ENCODE measurements around the gene DGKH.

DNA sequence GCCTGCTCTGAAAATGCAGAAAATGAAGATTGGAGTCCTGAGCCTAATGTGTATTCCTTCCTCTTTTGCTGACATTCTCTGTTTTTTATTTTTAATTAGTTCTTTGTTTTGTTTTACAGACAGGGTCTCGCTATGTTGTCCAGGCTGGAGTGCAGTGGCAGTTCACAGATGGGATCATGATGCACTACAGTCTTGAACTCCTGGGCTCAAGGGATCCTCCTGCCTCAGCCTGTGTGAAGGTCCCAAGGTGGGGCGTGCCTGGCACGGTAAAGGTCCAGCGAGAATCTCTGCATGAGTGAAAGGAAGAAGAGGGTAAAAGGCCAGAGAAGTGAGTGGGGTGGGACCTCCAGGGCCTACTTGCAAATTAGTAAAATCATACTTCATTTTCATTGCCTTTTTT lies 34.3 kb upstream of the DGKH start:
- TF ChIP-seq ELF1 (CRISPR knock-in tag; IDR thresholded peaks at IDR 0.05), result no peak
- no peak for TF ChIP-seq MYC (CRISPR knock-in tag; IDR thresholded peaks at IDR 0.05; ENCODE audit: borderline replicate concordance)
- TF ChIP-seq POLR2A (IDR thresholded peaks at IDR 0.05; ENCODE audit: insufficient read depth in 1 of 2, low read depth in 2 of 2, low read length in 2 of 2), result no peak
- TF ChIP-seq, protein P1, sequence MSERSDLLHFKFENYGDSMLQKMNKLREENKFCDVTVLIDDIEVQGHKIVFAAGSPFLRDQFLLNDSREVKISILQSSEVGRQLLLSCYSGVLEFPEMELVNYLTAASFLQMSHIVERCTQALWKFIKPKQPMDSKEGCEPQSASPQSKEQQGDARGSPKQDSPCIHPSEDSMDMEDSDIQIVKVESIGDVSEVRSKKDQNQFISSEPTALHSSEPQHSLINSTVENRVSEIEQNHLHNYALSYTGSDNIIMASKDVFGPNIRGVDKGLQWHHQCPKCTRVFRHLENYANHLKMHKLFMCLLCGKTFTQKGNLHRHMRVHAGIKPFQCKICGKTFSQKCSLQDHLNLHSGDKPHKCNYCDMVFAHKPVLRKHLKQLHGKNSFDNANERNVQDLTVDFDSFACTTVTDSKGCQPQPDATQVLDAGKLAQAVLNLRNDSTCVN (CRISPR knock-in tag; IDR thresholded peaks at IDR 0.05; ENCODE audit: borderline replicate concordance), result no peak
- no peak for TF ChIP-seq SRF (IDR thresholded peaks at IDR 0.05; ENCODE audit: low read depth, low read length)
- TF ChIP-seq HNRNPK (IDR thresholded peaks at IDR 0.05; ENCODE audit: low read depth, low read length, poor library complexity, severe bottlenecking), result no peak
- TF ChIP-seq, protein P2, sequence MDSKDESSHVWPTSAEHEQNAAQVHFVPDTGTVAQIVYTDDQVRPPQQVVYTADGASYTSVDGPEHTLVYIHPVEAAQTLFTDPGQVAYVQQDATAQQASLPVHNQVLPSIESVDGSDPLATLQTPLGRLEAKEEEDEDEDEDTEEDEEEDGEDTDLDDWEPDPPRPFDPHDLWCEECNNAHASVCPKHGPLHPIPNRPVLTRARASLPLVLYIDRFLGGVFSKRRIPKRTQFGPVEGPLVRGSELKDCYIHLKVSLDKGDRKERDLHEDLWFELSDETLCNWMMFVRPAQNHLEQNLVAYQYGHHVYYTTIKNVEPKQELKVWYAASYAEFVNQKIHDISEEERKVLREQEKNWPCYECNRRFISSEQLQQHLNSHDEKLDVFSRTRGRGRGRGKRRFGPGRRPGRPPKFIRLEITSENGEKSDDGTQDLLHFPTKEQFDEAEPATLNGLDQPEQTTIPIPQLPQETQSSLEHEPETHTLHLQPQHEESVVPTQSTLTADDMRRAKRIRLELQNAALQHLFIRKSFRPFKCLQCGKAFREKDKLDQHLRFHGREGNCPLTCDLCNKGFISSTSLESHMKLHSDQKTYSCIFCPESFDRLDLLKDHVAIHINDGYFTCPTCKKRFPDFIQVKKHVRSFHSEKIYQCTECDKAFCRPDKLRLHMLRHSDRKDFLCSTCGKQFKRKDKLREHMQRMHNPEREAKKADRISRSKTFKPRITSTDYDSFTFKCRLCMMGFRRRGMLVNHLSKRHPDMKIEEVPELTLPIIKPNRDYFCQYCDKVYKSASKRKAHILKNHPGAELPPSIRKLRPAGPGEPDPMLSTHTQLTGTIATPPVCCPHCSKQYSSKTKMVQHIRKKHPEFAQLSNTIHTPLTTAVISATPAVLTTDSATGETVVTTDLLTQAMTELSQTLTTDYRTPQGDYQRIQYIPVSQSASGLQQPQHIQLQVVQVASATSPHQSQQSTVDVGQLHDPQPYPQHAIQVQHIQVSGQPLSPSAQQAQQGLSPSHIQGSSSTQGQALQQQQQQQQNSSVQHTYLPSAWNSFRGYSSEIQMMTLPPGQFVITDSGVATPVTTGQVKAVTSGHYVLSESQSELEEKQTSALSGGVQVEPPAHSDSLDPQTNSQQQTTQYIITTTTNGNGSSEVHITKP (CRISPR knock-in tag; IDR thresholded peaks at IDR 0.05; ENCODE audit: low read depth), result no peak
